ENCODE data around the gene PARVA.

- TF ChIP-seq CTCF (IDR thresholded peaks at IDR 0.05): no peak
- no peak for TF ChIP-seq POLR2AphosphoS5 (IDR thresholded peaks at IDR 0.05; ENCODE audit: low read depth, low read length)
- TF ChIP-seq, protein P1, sequence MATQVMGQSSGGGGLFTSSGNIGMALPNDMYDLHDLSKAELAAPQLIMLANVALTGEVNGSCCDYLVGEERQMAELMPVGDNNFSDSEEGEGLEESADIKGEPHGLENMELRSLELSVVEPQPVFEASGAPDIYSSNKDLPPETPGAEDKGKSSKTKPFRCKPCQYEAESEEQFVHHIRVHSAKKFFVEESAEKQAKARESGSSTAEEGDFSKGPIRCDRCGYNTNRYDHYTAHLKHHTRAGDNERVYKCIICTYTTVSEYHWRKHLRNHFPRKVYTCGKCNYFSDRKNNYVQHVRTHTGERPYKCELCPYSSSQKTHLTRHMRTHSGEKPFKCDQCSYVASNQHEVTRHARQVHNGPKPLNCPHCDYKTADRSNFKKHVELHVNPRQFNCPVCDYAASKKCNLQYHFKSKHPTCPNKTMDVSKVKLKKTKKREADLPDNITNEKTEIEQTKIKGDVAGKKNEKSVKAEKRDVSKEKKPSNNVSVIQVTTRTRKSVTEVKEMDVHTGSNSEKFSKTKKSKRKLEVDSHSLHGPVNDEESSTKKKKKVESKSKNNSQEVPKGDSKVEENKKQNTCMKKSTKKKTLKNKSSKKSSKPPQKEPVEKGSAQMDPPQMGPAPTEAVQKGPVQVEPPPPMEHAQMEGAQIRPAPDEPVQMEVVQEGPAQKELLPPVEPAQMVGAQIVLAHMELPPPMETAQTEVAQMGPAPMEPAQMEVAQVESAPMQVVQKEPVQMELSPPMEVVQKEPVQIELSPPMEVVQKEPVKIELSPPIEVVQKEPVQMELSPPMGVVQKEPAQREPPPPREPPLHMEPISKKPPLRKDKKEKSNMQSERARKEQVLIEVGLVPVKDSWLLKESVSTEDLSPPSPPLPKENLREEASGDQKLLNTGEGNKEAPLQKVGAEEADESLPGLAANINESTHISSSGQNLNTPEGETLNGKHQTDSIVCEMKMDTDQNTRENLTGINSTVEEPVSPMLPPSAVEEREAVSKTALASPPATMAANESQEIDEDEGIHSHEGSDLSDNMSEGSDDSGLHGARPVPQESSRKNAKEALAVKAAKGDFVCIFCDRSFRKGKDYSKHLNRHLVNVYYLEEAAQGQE (IDR thresholded peaks at IDR 0.05; ENCODE audit: insufficient read depth in 1 of 2, low read depth in 2 of 2, low read length in 1 of 2): no peak
- no peak for TF ChIP-seq SIN3A (IDR thresholded peaks at IDR 0.05; ENCODE audit: borderline replicate concordance, insufficient read depth, low read depth, low read length)
Observed at GRCh38 chr11:12538889-12539421, 161.6 kb downstream of the PARVA start.

All from Panc1 (cell line).